ENCODE results near the gene ARL16.

- no peak for TF ChIP-seq POLR2AphosphoS5 (IDR thresholded peaks at IDR 0.05)
- TF ChIP-seq POLR2A (IDR thresholded peaks at IDR 0.05): no peak
- TF ChIP-seq CTCF (IDR thresholded peaks at IDR 0.05): no peak
Measured at GRCh38 chr17:81676906-81677305, 6.7 kb downstream of the ARL16 start.
